Measurements from ENCODE around the gene ARHGAP12.

GRCh38 chr10:31853629-31854028 is 75.0 kb downstream of the ARHGAP12 start:
- TF ChIP-seq TEAD4 (IDR thresholded peaks at IDR 0.05; ENCODE audit: borderline replicate concordance, insufficient read depth): no peak
- TF ChIP-seq EP300 (IDR thresholded peaks at IDR 0.05; ENCODE audit: borderline replicate concordance in 1 of 2, low read depth in 1 of 2, low read length in 1 of 2): no peak
- TF ChIP-seq MAX (IDR thresholded peaks at IDR 0.05; ENCODE audit: low read depth): no peak
